OCI-LY3 (cell line): ENCODE measurements around the gene GSTT2.

Source experiments
- H2AFZ ChIP-seq: fragments of 200-600, 300-600 bp; shearing (Covaris generic); 2 replicates; pipeline ENCODE4 v1.6.0; 2014; ENCODE audit warnings: antibody characterized with exemption, low read depth, low read length
- H3K27ac ChIP-seq: fragments of 200-600, 300-600 bp; sonication (generic); 2 replicates; pipeline ENCODE4 v1.5.1; 2014; ENCODE audit warnings: mild to moderate bottlenecking, low read length, moderate library complexity, mixed read lengths
- H3K27me3 ChIP-seq: fragments of 200-600, 300-600 bp; sonication (generic); 2 replicates; pipeline ENCODE4 v1.6.1; 2014; ENCODE audit warnings: low read depth, low read length, mixed read lengths
- H3K36me3 ChIP-seq: fragments of 200-600, 300-600 bp; sonication (generic); replicated peaks from 2 replicates; pipeline ENCODE3; 2014; ENCODE audit warnings: low read depth, low read length, mixed read lengths
- H3K4me1 ChIP-seq: fragments of 300-600, 200-600 bp; sonication (generic); 2 replicates; pipeline ENCODE4 v1.6.1; 2014; ENCODE audit warnings: low read length, mixed read lengths
- H3K4me2 ChIP-seq: fragments of 200-600, 300-600 bp; sonication (generic); 2 replicates; pipeline ENCODE4 v1.6.1; 2014; ENCODE audit warnings: low read length, mixed read lengths
- H3K4me3 ChIP-seq: fragments of 300-600, 200-600 bp; sonication (generic); 2 replicates; pipeline ENCODE4 v1.5.1; 2014; ENCODE audit warnings: antibody characterized with exemption, mild to moderate bottlenecking, low read length, moderate library complexity
- H3K79me2 ChIP-seq: fragments of 300-600, 200-600 bp; shearing (Covaris generic); 2 replicates; pipeline ENCODE4 v1.6.1; 2014; ENCODE audit warnings: mild to moderate bottlenecking, low read length, mixed read lengths
- H3K9ac ChIP-seq: fragments of 300-600, 200-600 bp; shearing (Covaris generic); 2 replicates; pipeline ENCODE4 v1.6.0; 2014; ENCODE audit warnings: mild to moderate bottlenecking, low read length, moderate library complexity
- H3K9me3 ChIP-seq: fragments of 200-600, 300-600 bp; shearing (Covaris generic); 2 replicates; pipeline ENCODE4 v1.6.1; 2014; ENCODE audit warnings: low read length, mixed read lengths; ENCODE audit not compliant: insufficient read depth
- H4K20me1 ChIP-seq: fragments of 200-600, 300-600 bp; sonication (generic); 2 replicates; pipeline ENCODE4 v1.6.1; 2016; ENCODE audit warnings: low read length, mixed read lengths; ENCODE audit not compliant: insufficient read depth
- CTCF ChIP-seq: fragments of 200-600, 300-600 bp; sonication (generic); IDR thresholded peaks from 2 replicates; pipeline ENCODE4 v1.5.1; 2014; ENCODE audit warnings: antibody characterized with exemption, low read length, low read depth
- EZH2phosphoT487 ChIP-seq: fragments of 200-600 bp; shearing (Covaris generic); IDR thresholded peaks from 2 replicates; pipeline ENCODE4 v1.6.1; 2018; ENCODE audit warnings: antibody characterized with exemption, mixed run types, low read depth

The GSTT2 gene

GRCh38 chr22:24026056-24026455, 46.1 kb downstream of the GSTT2 start:
- no peak overlapping the region for H3K9ac ChIP-seq
- H3K4me2 ChIP-seq, result no peak overlapping the region
- H3K27me3 ChIP-seq, result no peaks in the 10 kb centered on the region
- peaks cover 69% of the 10 kb centered on the region for H3K79me2 ChIP-seq
- TF ChIP-seq EZH2phosphoT487 (no peak), CTCF (no peak)
- no peak overlapping the region for H3K27ac ChIP-seq
- H3K9me3 ChIP-seq, result no peaks in the 10 kb centered on the region
- no peak overlapping the region for H2AFZ ChIP-seq
- H3K4me3 ChIP-seq, result no peak overlapping the region
- peaks cover 3% of the 10 kb centered on the region for H3K4me1 ChIP-seq
- H4K20me1 ChIP-seq, result peaks cover 49% of the 10 kb centered on the region
- peaks cover 2% of the 10 kb centered on the region for H3K36me3 ChIP-seq

GRCh38 chr22:24026733-24027132, 46.8 kb downstream of the GSTT2 start:
- H3K9me3 ChIP-seq, result no peaks in the 10 kb centered on the region
- no peaks in the 10 kb centered on the region for H3K27me3 ChIP-seq
- peaks cover 5% of the 10 kb centered on the region for H3K36me3 ChIP-seq
- H2AFZ ChIP-seq, result no peak overlapping the region
- H3K27ac ChIP-seq, result no peak overlapping the region
- H3K79me2 ChIP-seq, result peaks cover 75% of the 10 kb centered on the region
- no peak overlapping the region for H3K9ac ChIP-seq
- peaks cover 3% of the 10 kb centered on the region for H3K4me1 ChIP-seq
- TF ChIP-seq EZH2phosphoT487 (no peak), CTCF (no peak)
- no peak overlapping the region for H3K4me2 ChIP-seq
- no peak overlapping the region for H3K4me3 ChIP-seq
- H4K20me1 ChIP-seq, result peaks cover 56% of the 10 kb centered on the region

GRCh38 chr22:24027389-24027975, 47.5 kb downstream of the GSTT2 start:
- peaks cover 5% of the 10 kb centered on the region for H3K36me3 ChIP-seq
- H3K27ac ChIP-seq, result no peak overlapping the region
- TF ChIP-seq EZH2phosphoT487, result no peak
- TF ChIP-seq CTCF, result no peak
- no peak overlapping the region for H2AFZ ChIP-seq
- H3K9ac ChIP-seq, result no peak overlapping the region
- H3K4me3 ChIP-seq, result no peak overlapping the region
- peaks cover 59% of the 10 kb centered on the region for H4K20me1 ChIP-seq
- H3K4me1 ChIP-seq, result no peaks in the 10 kb centered on the region
- H3K4me2 ChIP-seq, result no peak overlapping the region
- no peaks in the 10 kb centered on the region for H3K27me3 ChIP-seq
- peaks cover 78% of the 10 kb centered on the region for H3K79me2 ChIP-seq
- no peaks in the 10 kb centered on the region for H3K9me3 ChIP-seq

- Histone ChIP-seq H3K4me1 (no peaks in the 10 kb centered on the region), H3K27ac (no peak overlapping the region), H3K36me3 (peaks cover 5% of the 10 kb centered on the region), H3K79me2 (peaks cover 74% of the 10 kb centered on the region), H2AFZ (no peak overlapping the region), H3K27me3 (no peaks in the 10 kb centered on the region), H3K9me3 (no peaks in the 10 kb centered on the region), H3K4me2 (no peak overlapping the region), H3K9ac (no peak overlapping the region), H4K20me1 (peaks cover 56% of the 10 kb centered on the region), H3K4me3 (no peak overlapping the region)
- TF ChIP-seq CTCF (no peak), EZH2phosphoT487 (no peak)
Measured at GRCh38 chr22:24027991-24028390, 48.1 kb downstream of the GSTT2 start.
